Measurements from ENCODE around the gene DOLPP1.
"Not testable (repeated sequence)": the region's sequence is repeated elsewhere in the genome, so short reads cannot be mapped to it uniquely, and the experiment has no call there.

DOLPP1 gene

GRCh38 chr9:129121483-129121882 is 40.6 kb downstream of the DOLPP1 start:
- TF ChIP-seq CTCF (IDR thresholded peaks at IDR 0.05; ENCODE audit: low read depth, low read length), result no peak
- H3K4me3 ChIP-seq (ENCODE audit: low read depth, low read length), result no peak overlapping the region

- no peak for TF ChIP-seq CTCF (IDR thresholded peaks at IDR 0.05; ENCODE audit: low read depth, low read length)
- H3K4me3 ChIP-seq (ENCODE audit: low read depth, low read length), result no peak overlapping the region
Measured at GRCh38 chr9:129122133-129122532, 41.2 kb downstream of the DOLPP1 start.

DNA sequence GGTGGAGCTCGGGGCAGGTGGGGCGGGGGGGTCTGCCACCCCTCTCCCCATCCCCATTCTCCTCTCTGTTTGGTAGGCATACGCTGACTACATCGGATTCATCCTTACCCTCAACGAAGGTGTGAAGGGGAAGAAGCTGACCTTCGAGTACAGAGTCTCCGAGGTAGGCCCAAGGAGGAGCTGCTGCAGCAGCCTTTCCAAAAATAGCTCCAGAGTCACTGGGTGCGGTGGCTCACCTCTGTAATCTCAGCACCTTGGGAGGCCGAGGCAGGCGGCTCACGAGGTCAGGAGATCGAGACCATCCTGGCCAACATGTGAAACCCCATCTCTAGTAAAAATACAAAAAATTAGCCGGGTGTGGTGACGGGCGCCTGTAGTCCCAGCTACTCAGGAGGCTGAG is 42.1 kb downstream of the DOLPP1 start:
- not testable (repeated sequence) for H3K4me3 ChIP-seq (ENCODE audit: low read depth, low read length)

DNA sequence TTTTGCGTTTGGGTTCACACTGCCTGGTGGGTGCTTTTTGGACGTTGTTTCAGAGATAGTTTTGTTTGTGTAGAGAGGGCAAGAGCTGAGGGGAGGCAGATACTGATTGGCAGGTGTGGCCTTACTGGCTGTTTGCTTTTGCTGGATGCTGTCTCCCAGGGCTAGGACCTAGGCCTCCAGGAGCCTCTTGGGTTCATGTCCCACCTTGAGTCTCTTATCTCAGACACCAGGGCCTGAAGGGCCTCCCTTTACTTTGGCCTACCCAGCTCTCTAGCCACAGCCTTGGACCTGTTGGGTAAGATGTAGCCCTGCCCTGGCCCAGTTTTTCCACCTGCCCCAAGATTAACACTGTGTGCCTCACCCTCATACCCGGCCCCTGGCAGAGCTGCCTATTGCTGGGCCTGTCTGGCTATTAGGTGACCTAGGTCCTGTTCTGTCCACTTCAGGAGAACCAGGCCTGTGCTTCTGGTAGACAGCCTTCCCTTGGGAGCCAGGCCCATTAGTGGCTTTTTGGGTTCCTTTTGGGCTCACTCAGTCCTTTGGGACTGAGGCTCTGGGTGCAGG is 43.7 kb downstream of the DOLPP1 start:
- H3K4me3 ChIP-seq (ENCODE audit: low read depth, low read length), result no peak overlapping the region

GRCh38 chr9:129125478-129125877 is 44.6 kb downstream of the DOLPP1 start:
- H3K4me3 ChIP-seq (ENCODE audit: low read depth, low read length), result no peak overlapping the region
- no peak for TF ChIP-seq CTCF (IDR thresholded peaks at IDR 0.05; ENCODE audit: low read depth, low read length)

More for the DNA sequence above, 43.7 kb downstream of the DOLPP1 start:
- no peak for TF ChIP-seq CTCF (IDR thresholded peaks at IDR 0.05; ENCODE audit: low read depth, low read length)

DNA sequence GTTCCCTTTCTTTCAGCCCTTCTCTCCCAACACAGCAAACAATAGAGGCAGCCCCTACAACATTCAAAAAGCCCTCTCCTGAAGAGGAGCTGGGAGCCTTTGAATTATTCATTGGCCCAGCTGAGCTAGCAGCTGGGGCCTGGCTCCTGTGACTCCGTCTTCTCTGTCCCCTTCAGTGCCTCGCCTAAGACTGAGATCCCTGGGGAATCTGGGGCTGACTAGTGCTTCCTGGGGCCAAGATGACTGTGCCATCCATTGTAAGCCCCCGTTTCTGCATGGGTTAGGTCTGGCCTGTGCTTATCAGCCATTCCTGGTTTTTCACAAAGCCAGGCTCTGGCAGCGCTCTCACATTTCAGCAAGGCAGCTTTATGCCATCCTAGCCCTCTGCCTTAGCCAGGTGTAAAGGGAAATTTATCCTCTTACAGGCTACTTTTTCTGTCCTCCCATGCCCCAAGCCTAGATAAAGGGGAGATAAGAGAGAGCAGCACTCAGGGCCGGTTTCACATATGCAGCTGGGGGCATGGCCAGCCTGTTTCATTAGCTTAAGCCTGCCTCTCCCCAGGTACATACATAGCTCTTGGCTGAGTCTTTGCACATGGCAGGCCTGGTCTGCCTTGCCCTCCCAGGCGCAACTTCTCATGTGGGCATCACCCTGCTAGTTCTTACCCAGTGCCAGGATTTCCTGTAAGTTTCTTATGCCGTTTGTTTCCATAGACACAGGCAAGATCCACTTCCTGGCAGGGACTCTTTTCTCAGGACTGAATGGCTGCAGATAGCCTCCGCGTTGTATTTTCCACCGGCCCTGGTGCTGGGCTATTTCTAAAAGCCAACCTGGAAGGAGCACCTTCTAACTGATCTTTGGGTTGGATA is 46.1 kb downstream of the DOLPP1 start:
- no peak overlapping the region for H3K4me3 ChIP-seq (ENCODE audit: low read depth, low read length)
- TF ChIP-seq CTCF (IDR thresholded peaks at IDR 0.05; ENCODE audit: low read depth, low read length), result no peak

- TF ChIP-seq CTCF (IDR thresholded peaks at IDR 0.05; ENCODE audit: low read depth, low read length), result no peak
- H3K4me3 ChIP-seq (ENCODE audit: low read depth, low read length), result no peak overlapping the region
Measured at GRCh38 chr9:129128689-129129088, 47.8 kb downstream of the DOLPP1 start.

GRCh38 chr9:129130271-129130670 is 49.4 kb downstream of the DOLPP1 start:
- H3K4me3 ChIP-seq (ENCODE audit: low read depth, low read length), result not testable (repeated sequence)

Measured in WI38 (cell line).